H1 (cell line): Measurements from ENCODE around the gene ARHGAP42. TPM values are rescaled to one million over a fixed set of nuclear protein-coding genes. Genes with fewer than 3 reads are reported as not detected.

ENCODE experiments used
- CTCF ChIA-PET: fragments of 300-600 bp; sonication (Branson Sonifier 250); formaldehyde crosslinking; loops from one replicate; lab custom pipeline; 2021; ENCODE audit not compliant: partially characterized antibody; lab: Charles Lee
- POLR2A ChIA-PET: fragments of 300-600 bp; sonication (Branson Sonifier 250); formaldehyde crosslinking; loops from one replicate; lab custom pipeline; 2021; ENCODE audit warnings: inconsistent platforms; ENCODE audit not compliant: partially characterized antibody; lab: Charles Lee
- DNase-seq, 2 experiments: peaks; one replicate each; pipeline versions ENCODE4 v3.0.0 to v3.0.0-alpha.2; 2010 to 2022; ENCODE audit warnings: low spot score in 2 of 2, low read depth in 1 of 2, mixed read lengths in 1 of 2
- FAIRE-seq: peaks from 2 replicates; lab custom pipeline; 2011; peaks lifted over from hg19 to GRCh38; lab: Jason Lieb, UNC
- H2AFZ ChIP-seq: 2 replicates; pipeline ENCODE4 v1.8.1; 2012; ENCODE audit warnings: low read length, inconsistent platforms
- H2AK5ac ChIP-seq: 2 replicates; pipeline ENCODE4 v1.6.1; 2013; ENCODE audit warnings: low read depth, low read length
- H2BK120ac ChIP-seq: replicated peaks from 2 replicates; pipeline ENCODE3; 2013; ENCODE audit warnings: low read depth, low read length, inconsistent platforms
- H2BK12ac ChIP-seq: 2 replicates; pipeline ENCODE4 v1.6.1; 2013; ENCODE audit warnings: low read depth, low read length
- H2BK15ac ChIP-seq: 2 replicates; pipeline ENCODE4 v1.6.1; 2013; ENCODE audit warnings: low read length
- H2BK20ac ChIP-seq: 2 replicates; pipeline ENCODE4 v1.6.1; 2013; ENCODE audit warnings: low read length
- H2BK5ac ChIP-seq: 2 replicates; pipeline ENCODE4 v1.6.1; 2013; ENCODE audit warnings: low read depth, low read length
- H3K14ac ChIP-seq: 2 replicates; pipeline ENCODE4 v1.6.1; 2013; ENCODE audit warnings: inconsistent platforms; ENCODE audit not compliant: insufficient read length
- H3K18ac ChIP-seq: 2 replicates; pipeline ENCODE4 v1.6.1; 2013; ENCODE audit warnings: low read length; ENCODE audit errors: extremely low read depth
- H3K23ac ChIP-seq: 2 replicates; pipeline ENCODE4 v1.6.1; 2013; ENCODE audit warnings: inconsistent platforms; ENCODE audit not compliant: insufficient read length
- H3K23me2 ChIP-seq: 2 replicates; pipeline ENCODE4 v1.6.1; 2013; ENCODE audit warnings: low read depth, low read length
- H3K27ac ChIP-seq: 2 replicates; pipeline ENCODE4 v1.6.1; 2011; ENCODE audit warnings: low read depth, low read length, inconsistent platforms
- H3K27me3 ChIP-seq, 4 experiments: replicated peaks in 1 of 4; 1 replicate in 1 of 4; 2 replicates in 3 of 4; pipeline versions ENCODE4 v1.6.1 to v1.8.1; 2011 to 2013; ENCODE audit warnings: low read length in 3 of 4, mild to moderate bottlenecking in 3 of 4, inconsistent platforms in 2 of 4, mixed read lengths in 2 of 4, moderate library complexity in 1 of 4; ENCODE audit not compliant: control insufficient read depth in 3 of 4, insufficient read depth in 3 of 4; ENCODE audit errors: extremely low read depth in 1 of 4
- H3K36me3 ChIP-seq, 4 experiments: 2 replicates each; pipeline versions ENCODE4 v1.6.1 to v1.8.1; 2011 to 2013; ENCODE audit warnings: mild to moderate bottlenecking in 4 of 4, low read length in 3 of 4, moderate library complexity in 2 of 4, control low read depth in 1 of 4, inconsistent platforms in 1 of 4; ENCODE audit not compliant: insufficient read depth in 4 of 4, control insufficient read depth in 2 of 4
- H3K4ac ChIP-seq: replicated peaks from 2 replicates; pipeline ENCODE3; 2013; ENCODE audit warnings: low read length, low read depth, mixed read lengths, inconsistent platforms; ENCODE audit not compliant: insufficient read length
- H3K4me1 ChIP-seq, 4 experiments: replicated peaks in 1 of 4; 1 replicate in 1 of 4; 2 replicates in 3 of 4; pipeline versions ENCODE4 v1.6.1 to v1.8.1; 2011 to 2013; ENCODE audit warnings: low read length in 3 of 4, inconsistent platforms in 2 of 4, mixed read lengths in 1 of 4; ENCODE audit not compliant: insufficient read depth in 4 of 4, control insufficient read depth in 3 of 4
- H3K4me2 ChIP-seq, 2 experiments: 2 replicates each; pipeline versions ENCODE4 v1.6.1 to v1.8.1; 2011 to 2013; ENCODE audit warnings: low read depth in 2 of 2, low read length in 2 of 2, control low read depth in 1 of 2, inconsistent platforms in 1 of 2, mild to moderate bottlenecking in 1 of 2; ENCODE audit not compliant: insufficient read depth in 1 of 2
- H3K4me3 ChIP-seq, 4 experiments: fragments of 200-600, 300-600 bp in 1 of 4; sonication (generic), shearing (Covaris generic), sonication (Bioruptor Twin) in 1 of 4; 2 replicates each; pipeline versions ENCODE4 v1.5.1 to v1.8.1; 2011 to 2016; ENCODE audit warnings: low read length in 4 of 4, low read depth in 3 of 4, control low read depth in 2 of 4, inconsistent platforms in 2 of 4, mild to moderate bottlenecking in 2 of 4, mixed read lengths in 1 of 4, moderate library complexity in 1 of 4; ENCODE audit not compliant: insufficient read depth in 2 of 4; ENCODE audit errors: extremely low read depth in 1 of 4
- H3K56ac ChIP-seq: replicated peaks from 2 replicates; pipeline ENCODE3; 2013; ENCODE audit warnings: low read depth, mild to moderate bottlenecking, mixed read lengths, low read length, inconsistent platforms; ENCODE audit not compliant: insufficient read length
- H3K79me1 ChIP-seq: 2 replicates; pipeline ENCODE4 v1.6.1; 2013; ENCODE audit warnings: low read depth, low read length, control low read depth
- H3K79me2 ChIP-seq, 2 experiments: 2 replicates each; pipeline versions ENCODE4 v1.6.1 to v1.8.1; 2012 to 2013; ENCODE audit warnings: low read length in 2 of 2, mild to moderate bottlenecking in 2 of 2, inconsistent platforms in 1 of 2; ENCODE audit not compliant: insufficient read depth in 2 of 2, control insufficient read depth in 1 of 2
- H3K9ac ChIP-seq, 4 experiments: replicated peaks in 1 of 4; 1 replicate in 1 of 4; 2 replicates in 3 of 4; pipeline versions ENCODE4 v1.6.1 to v1.8.1; 2011 to 2013; ENCODE audit warnings: low read depth in 3 of 4, low read length in 3 of 4, control low read depth in 2 of 4, mild to moderate bottlenecking in 2 of 4, moderate library complexity in 2 of 4, inconsistent platforms in 1 of 4; ENCODE audit errors: extremely low read depth in 1 of 4
- H3K9me3 ChIP-seq, 2 experiments: 2 replicates each; pipeline versions ENCODE4 v1.6.1 to v1.8.1; 2012 to 2013; ENCODE audit warnings: mild to moderate bottlenecking in 2 of 2, moderate library complexity in 2 of 2, control low read depth in 1 of 2, inconsistent platforms in 1 of 2, low read depth in 1 of 2, low read length in 1 of 2, mixed read lengths in 1 of 2; ENCODE audit not compliant: insufficient read depth in 2 of 2
- H4K20me1 ChIP-seq, 2 experiments: replicated peaks in 1 of 2; 2 replicates each; pipeline versions ENCODE3 to v1.8.1; 2011 to 2013; ENCODE audit warnings: inconsistent platforms in 2 of 2, low read length in 2 of 2, mild to moderate bottlenecking in 1 of 2; ENCODE audit not compliant: insufficient read depth in 2 of 2, control insufficient read depth in 1 of 2
- H4K5ac ChIP-seq: 2 replicates; pipeline ENCODE4 v1.6.1; 2013; ENCODE audit warnings: low read length, low read depth, mixed read lengths, inconsistent platforms; ENCODE audit not compliant: insufficient read length
- H4K8ac ChIP-seq: 2 replicates; pipeline ENCODE4 v1.8.0; 2013; ENCODE audit warnings: mild to moderate bottlenecking, moderate library complexity, low read length, inconsistent platforms; ENCODE audit not compliant: insufficient read depth; ENCODE audit errors: extremely low read depth
- H4K91ac ChIP-seq: replicated peaks from 2 replicates; pipeline ENCODE3; 2013; ENCODE audit warnings: low read length, mixed read lengths, inconsistent platforms; ENCODE audit not compliant: insufficient read length
- CTCF ChIP-seq, 3 experiments: IDR thresholded peaks; 1 replicate in 2 of 3; 2 replicates in 1 of 3; pipeline versions ENCODE4 v1.5.1 to v1.6.1; 2011; ENCODE audit warnings: low read length in 3 of 3, mild to moderate bottlenecking in 3 of 3, inconsistent platforms in 2 of 3, low read depth in 1 of 3, moderate library complexity in 1 of 3; ENCODE audit not compliant: insufficient read depth in 1 of 3; ENCODE audit errors: control extremely low read depth in 1 of 3
- TAF7 ChIP-seq: optimal IDR thresholded peaks from 2 replicates; pipeline ENCODE3; 2011; ENCODE audit warnings: low read depth, mild to moderate bottlenecking, inconsistent platforms, low read length, moderate library complexity, borderline replicate concordance
- WGBS, 2 experiments: shearing (Covaris generic) in 1 of 2; methylation state at CpG; one replicate each; pipeline versions ENCODE4 v1.1.6 to v1.1.7; 2013 to 2015; ENCODE audit warnings: low lambda C conversion rate in 2 of 2, mixed read lengths in 2 of 2, inconsistent platforms in 1 of 2, low coverage in 1 of 2, missing lambda C conversion rate in 1 of 2; ENCODE audit not compliant: insufficient replicate concordance in 2 of 2, insufficient coverage in 1 of 2, insufficient read length in 1 of 2; ENCODE audit errors: extremely low coverage in 1 of 2, missing lambda C conversion rate in 1 of 2; 5-methylcytosine and 5-hydroxymethylcytosine counted together
- polyA plus RNA-seq, 7 experiments: library from polyadenylated mRNA; depleted of rRNA in 3 of 7; stranded (reverse) in 5 of 7; unstranded in 2 of 7; fragments of >200 nt in 5 of 7; fragments of 200-250 nt in 2 of 7; gene quantifications; 1 replicate in 5 of 7; 2 replicates in 1 of 7; 4 replicates in 1 of 7; pipeline versions ENCODE4 v1.2.1 to v1.2.3, GENCODE V29; 2011 to 2013; ENCODE audit warnings: missing spikeins in 2 of 7, mixed read lengths in 2 of 7
- total RNA-seq: library from RNA; stranded (reverse); fragmentation: NEBNext Ultra II Directional; extraction: Animal tissue kit (Norgen Biotek cat#: 25700); gene quantifications from 2 replicates; pipeline ENCODE4 v1.2.1, GENCODE V29; 2021

The ARHGAP42 gene
- total and polyA plus RNA-seq, 2 of the 8 experiments (the other 6 are each of a cell fraction or from before 2014, with no cell fraction given) = 22.2 to 33.5 TPM

GRCh38 chr11:100815787-100816330 lies 128.8 kb downstream of the ARHGAP42 start:
- Histone ChIP-seq H4K20me1 (no peaks in the 10 kb centered on the region), H3K27ac (no peak overlapping the region), H2AFZ (no peak overlapping the region), H2BK120ac (no peak overlapping the region), H3K23me2 (no peaks in the 10 kb centered on the region), H2BK12ac (no peak overlapping the region), H2BK15ac (no peak overlapping the region), H3K4me2 (no peak overlapping the region), H3K9me3 (no peaks in the 10 kb centered on the region), H3K79me1 (no peaks in the 10 kb centered on the region; the same call in 1 of the 2 replicates), H3K23ac (no peak overlapping the region), H3K79me2 (peaks cover 0 to 24% of the 10 kb centered on the region in 2 experiments; a peak in 3 of 4 replicates), H4K8ac (no peak overlapping the region), H3K36me3 (no peaks in the 10 kb centered on the region), H2BK5ac (no peak overlapping the region), H3K9ac (no peak overlapping the region), H2BK20ac (no peak overlapping the region), H3K27me3 (no peaks in the 10 kb centered on the region), H3K4me1 (peaks cover 0 to 9% (median 2%) of the 10 kb centered on the region in 4 experiments; a peak in 3 of 7 replicates), H3K56ac (no peak overlapping the region), H4K91ac (no peak overlapping the region), H4K5ac (no peak overlapping the region), H3K4ac (no peak overlapping the region), H3K4me3 (no peak overlapping the region), H2AK5ac (no peak overlapping the region), H3K14ac (no peak overlapping the region), H3K18ac (no peak overlapping the region)
- DNase-seq (no peak), FAIRE-seq (no peak)
- POLR2A ChIA-PET = no interaction called here
- 100% methylated on average over 1 of the region's 1 CpG; no CpG with 5 or more reads in 1 of the 2 experiments for WGBS, 2 experiments
- TF ChIP-seq TAF7 (no peak), CTCF (IDR thresholded peaks at IDR 0.05; ENCODE audit: control extremely low read depth in 1 of 3, insufficient read depth in 1 of 3, low read depth in 1 of 3, low read length in 3 of 3) (no peak)
- CTCF ChIA-PET = no interaction called here
